NCI-H2107 (cell line): ENCODE data around the gene UQCRC1.

ENCODE experiments used
- DNase-seq: peaks from one replicate; lab custom pipeline; 2025; lab: John Stamatoyannopoulos, UW

The UQCRC1 gene

GRCh38 chr3:48599077-48599501 lies 10.4 kb downstream of the UQCRC1 start:
- no peak for DNase-seq

- no peak for DNase-seq
These were observed 10.9 kb downstream of the UQCRC1 start for GRCh38 chr3:48598323-48599076.

- no peak for DNase-seq
These were observed 12.0 kb downstream of the UQCRC1 start for GRCh38 chr3:48597408-48597800.

GRCh38 chr3:48596676-48597407 lies 12.6 kb downstream of the UQCRC1 start:
- DNase-seq, result no peak

GRCh38 chr3:48596157-48596556 lies 13.3 kb downstream of the UQCRC1 start:
- no peak for DNase-seq

DNA sequence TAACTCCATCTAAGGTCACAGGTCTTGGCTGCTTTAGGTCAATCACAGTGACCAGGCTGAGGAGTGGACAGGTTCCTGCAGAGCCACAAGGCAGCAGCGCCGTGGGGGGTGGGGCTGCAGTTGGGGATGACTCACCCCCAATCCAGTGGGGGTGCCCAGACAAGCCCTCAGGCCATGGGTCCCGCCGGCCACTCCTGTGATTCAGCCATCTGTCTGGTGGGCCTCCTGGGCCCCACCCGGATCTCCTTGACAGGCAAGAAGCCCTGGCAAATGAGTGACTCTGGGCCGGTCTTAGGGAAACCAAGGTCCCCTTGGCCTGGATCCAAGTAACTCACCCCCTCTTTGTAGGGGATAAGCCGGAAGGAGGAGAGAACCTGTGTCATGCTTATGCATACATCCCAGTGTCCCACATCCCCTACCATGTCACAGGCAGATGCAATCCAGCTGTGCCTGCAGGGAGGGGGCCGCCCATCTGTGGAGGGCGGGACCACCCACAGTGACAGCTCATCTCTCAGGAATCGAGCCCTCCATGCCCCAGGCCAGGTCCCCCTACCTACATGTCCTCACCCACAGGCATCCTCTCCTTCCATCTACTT lies 13.8 kb downstream of the UQCRC1 start:
- no peak for DNase-seq

- DNase-seq, result no peak
These were observed 14.3 kb downstream of the UQCRC1 start, which contains the start of gene COL7A1 for GRCh38 chr3:48595075-48595525. Gene COL7A1, minus strand, starts transcription at chr3:48595329. Its CDS starts 170 bp downstream, at chr3:48595159.

DNA sequence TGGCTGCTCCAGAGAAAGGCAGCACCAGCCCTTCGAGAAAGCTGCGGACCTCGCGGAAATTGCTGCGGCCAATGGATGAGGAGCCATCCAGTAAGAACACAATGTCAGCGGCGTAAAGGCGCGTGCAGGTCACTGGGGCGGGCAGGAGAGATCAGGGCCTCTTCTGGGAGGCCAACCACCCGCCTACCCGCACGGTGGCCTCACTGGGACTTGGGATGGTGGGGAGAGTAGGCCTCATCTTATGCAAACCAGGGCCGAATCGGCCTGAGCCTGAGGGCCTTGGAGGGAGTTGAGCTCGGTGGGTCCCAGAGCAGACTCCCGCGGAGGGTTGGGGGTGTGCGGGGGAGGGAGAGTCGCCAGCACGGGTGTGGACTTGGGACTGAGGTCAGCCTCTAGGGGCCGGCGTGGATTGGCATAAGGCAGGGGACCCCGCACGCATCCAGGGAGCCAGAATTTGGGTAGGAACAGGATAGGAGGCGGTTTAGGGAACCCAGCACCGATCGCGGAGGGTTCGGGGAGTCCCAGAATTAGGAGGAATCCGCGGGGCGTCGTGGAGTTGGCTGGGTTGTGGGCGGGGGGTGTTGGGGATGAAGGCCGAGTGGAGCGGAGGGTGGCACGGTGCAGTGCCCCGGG lies 14.9 kb downstream of the UQCRC1 start:
- no peak for DNase-seq

GRCh38 chr3:48593337-48593736 lies 16.1 kb downstream of the UQCRC1 start:
- DNase-seq, result no peak

GRCh38 chr3:48592519-48593087 lies 16.8 kb downstream of the UQCRC1 start:
- no peak for DNase-seq

GRCh38 chr3:48591886-48592518 lies 17.4 kb downstream of the UQCRC1 start:
- DNase-seq, result no peak

GRCh38 chr3:48591436-48591835 lies 18.0 kb downstream of the UQCRC1 start:
- no peak for DNase-seq

DNA sequence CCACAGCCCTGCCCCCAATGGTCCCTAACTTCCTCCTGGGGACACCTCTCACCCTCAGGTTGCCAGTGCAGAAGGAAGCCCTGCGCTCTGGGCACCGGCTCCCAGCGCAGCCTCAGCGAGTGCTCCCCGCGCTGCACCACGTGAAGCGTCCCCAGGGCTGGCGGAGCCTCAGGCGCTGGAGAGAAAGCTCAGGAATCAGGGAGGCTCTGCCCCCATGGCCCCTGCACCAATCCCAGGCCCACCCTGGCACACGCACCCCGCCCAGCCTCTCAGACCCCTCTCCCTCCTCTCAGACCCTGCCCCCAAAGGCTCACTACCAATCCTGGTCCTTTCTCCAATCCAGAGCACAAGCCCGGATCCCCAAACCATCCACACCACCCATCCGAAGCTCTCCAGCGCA lies 21.2 kb downstream of the UQCRC1 start:
- no peak for DNase-seq

- no peak for DNase-seq
These were observed 21.8 kb downstream of the UQCRC1 start for GRCh38 chr3:48587686-48588085.

- DNase-seq, result no peak
These were observed 24.0 kb downstream of the UQCRC1 start for GRCh38 chr3:48585411-48585810.

GRCh38 chr3:48584836-48585235 lies 24.6 kb downstream of the UQCRC1 start:
- no peak for DNase-seq

DNA sequence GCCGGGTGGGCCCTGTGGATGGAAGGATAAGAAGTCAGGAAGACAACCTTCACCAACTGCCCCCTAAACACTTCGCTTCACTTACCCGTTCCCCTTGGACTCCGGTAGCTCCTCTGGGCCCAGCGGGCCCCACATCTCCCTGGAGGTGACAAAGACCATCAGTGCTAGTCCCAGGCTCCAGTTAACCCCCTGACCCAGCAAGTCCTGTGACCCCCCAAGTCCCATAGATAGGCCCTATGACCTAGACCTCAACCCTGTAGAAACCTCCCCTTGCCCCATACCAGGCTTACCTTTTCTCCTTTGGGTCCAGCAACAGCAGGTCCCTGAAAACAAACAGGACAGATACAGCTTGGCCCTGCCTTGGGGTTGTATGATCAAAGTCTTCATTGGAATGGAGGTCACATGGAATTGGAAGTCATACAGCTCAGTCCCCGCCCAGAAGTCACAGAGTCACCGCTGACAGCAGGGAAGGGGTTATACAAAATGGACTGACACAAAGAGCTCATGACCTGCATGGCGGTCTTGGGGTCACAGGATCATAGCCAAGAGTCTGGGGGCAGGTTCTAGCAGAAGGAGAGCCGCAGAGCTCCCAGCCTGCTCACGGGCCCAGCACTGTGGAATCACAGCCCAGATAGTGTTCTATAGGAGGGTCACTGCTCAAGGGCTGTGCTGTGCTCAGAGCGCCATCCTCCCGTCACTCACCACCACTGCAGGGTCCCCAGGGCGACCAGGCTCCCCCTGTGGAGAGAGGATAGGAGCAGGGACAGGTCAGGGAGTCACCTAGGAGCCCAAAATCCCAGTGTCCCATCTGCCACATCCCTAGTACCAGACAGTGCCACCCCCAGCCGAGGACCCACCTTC lies 27.6 kb downstream of the UQCRC1 start:
- no peak for DNase-seq

GRCh38 chr3:48576647-48577046 lies 32.8 kb downstream of the UQCRC1 start:
- DNase-seq, result no peak

GRCh38 chr3:48575366-48575765 lies 34.1 kb downstream of the UQCRC1 start:
- DNase-seq, result no peak

GRCh38 chr3:48573973-48574585 lies 35.4 kb downstream of the UQCRC1 start:
- no peak for DNase-seq
